GM23338 (cell line): Measurements from ENCODE around the gene CDK16.

Experiments
- POLR2AphosphoS5 ChIP-seq: IDR thresholded peaks from 2 replicates; pipeline ENCODE4 v1.6.1; 2016; ENCODE audit warnings: antibody characterized with exemption, low read depth
- TF ChIP-seq, protein P1 (sequence below), 2 experiments: fragments of 200-600 bp in 1 of 2; sonication (generic) in 1 of 2; conservative IDR thresholded peaks; 2 replicates each; pipeline versions ENCODE4 v1.5.1 to v1.6.1; 2016 to 2017; ENCODE audit warnings: antibody characterized with exemption in 2 of 2, low read depth in 2 of 2, mild to moderate bottlenecking in 2 of 2, moderate library complexity in 1 of 2
- TF ChIP-seq, protein P2 (sequence below): IDR thresholded peaks from 2 replicates; pipeline ENCODE4 v1.6.1; 2016; ENCODE audit warnings: antibody characterized with exemption

DNA sequence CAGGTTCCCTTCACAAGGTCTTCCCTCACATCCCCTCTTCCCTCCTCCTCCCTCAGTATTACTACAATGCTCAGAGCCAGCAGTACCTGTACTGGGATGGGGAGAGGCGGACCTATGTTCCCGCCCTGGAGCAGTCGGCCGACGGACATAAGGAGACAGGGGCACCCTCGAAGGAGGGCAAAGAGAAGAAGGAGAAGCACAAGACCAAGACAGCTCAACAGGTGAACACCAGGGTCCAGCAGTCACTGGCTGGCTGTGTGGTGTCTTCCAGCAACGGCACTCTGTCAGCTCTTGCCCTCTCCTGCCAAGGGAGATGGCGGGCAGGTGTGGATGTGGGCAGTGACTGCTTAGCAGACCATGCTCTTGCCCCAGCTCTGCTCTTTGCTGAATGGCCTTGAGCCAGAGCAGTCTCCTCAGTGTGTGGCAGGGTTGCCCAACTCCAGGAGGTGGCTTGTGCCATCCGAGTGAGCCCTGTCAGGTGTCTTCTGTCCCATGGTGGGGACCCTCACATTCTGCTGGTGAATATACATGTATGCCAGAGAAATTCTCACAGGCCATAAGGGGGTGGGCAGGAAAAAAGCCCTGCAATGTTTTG is 36.3 kb upstream of the CDK16 start:
- no peak for TF ChIP-seq POLR2AphosphoS5
- TF ChIP-seq, protein P1, sequence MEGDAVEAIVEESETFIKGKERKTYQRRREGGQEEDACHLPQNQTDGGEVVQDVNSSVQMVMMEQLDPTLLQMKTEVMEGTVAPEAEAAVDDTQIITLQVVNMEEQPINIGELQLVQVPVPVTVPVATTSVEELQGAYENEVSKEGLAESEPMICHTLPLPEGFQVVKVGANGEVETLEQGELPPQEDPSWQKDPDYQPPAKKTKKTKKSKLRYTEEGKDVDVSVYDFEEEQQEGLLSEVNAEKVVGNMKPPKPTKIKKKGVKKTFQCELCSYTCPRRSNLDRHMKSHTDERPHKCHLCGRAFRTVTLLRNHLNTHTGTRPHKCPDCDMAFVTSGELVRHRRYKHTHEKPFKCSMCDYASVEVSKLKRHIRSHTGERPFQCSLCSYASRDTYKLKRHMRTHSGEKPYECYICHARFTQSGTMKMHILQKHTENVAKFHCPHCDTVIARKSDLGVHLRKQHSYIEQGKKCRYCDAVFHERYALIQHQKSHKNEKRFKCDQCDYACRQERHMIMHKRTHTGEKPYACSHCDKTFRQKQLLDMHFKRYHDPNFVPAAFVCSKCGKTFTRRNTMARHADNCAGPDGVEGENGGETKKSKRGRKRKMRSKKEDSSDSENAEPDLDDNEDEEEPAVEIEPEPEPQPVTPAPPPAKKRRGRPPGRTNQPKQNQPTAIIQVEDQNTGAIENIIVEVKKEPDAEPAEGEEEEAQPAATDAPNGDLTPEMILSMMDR (conservative IDR thresholded peaks at IDR 0.05; ENCODE audit: low read depth in 2 of 2), result no peak
- TF ChIP-seq, protein P2, sequence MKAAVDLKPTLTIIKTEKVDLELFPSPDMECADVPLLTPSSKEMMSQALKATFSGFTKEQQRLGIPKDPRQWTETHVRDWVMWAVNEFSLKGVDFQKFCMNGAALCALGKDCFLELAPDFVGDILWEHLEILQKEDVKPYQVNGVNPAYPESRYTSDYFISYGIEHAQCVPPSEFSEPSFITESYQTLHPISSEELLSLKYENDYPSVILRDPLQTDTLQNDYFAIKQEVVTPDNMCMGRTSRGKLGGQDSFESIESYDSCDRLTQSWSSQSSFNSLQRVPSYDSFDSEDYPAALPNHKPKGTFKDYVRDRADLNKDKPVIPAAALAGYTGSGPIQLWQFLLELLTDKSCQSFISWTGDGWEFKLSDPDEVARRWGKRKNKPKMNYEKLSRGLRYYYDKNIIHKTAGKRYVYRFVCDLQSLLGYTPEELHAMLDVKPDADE, result no peak
